ENCODE results near the gene PRR15. TPM values are rescaled to one million over a fixed set of nuclear protein-coding genes. Genes with fewer than 3 reads are reported as not detected.

Gene PRR15
- total RNA-seq, 1 experiment from 2014 or later = 76.1 TPM

GRCh38 chr7:29569648-29570047 lies 6.0 kb downstream of the PRR15 start:
- H3K4me1 Mint-ChIP-seq (ENCODE audit: low read depth, unreplicated experiment) = peaks cover 62% of the 10 kb centered on the region
- no peaks in the 10 kb centered on the region for H3K27me3 Mint-ChIP-seq (ENCODE audit: unreplicated experiment)
- no peak for TF ChIP-seq CTCF (IDR thresholded peaks at IDR 0.05; ENCODE audit: unreplicated experiment)
- H3K4me3 Mint-ChIP-seq (ENCODE audit: low read depth, unreplicated experiment) = peak overlapping the region; percentile 45
- H3K36me3 Mint-ChIP-seq (ENCODE audit: insufficient read depth, unreplicated experiment) = peaks cover 33% of the 10 kb centered on the region
- CTCF ChIA-PET = no interaction called here
- intact Hi-C loops (cut with micrococcal nuclease; ENCODE audit: unreplicated experiment) = loop anchor here (1.0 kb wide), 1 partner anchor 37 kb away; no protein-coding TSS in a partner anchor
- H3K9me3 Mint-ChIP-seq (ENCODE audit: low read depth, unreplicated experiment) = peaks cover 2% of the 10 kb centered on the region
- peak overlapping the region; percentile 22 for H3K27ac Mint-ChIP-seq (ENCODE audit: unreplicated experiment)
- no TSS peak for BruUV-seq (replicated peaks)
- DNase-seq = peak; percentile 67

- CTCF ChIA-PET = interaction anchor here (1.0 to 1.1 kb wide), 2 partner anchors 12 to 33 kb away, joined by 3 to 4 read pairs; no protein-coding TSS in a partner anchor
- peaks cover 4% of the 10 kb centered on the region for H3K36me3 Mint-ChIP-seq (ENCODE audit: insufficient read depth, unreplicated experiment)
- intact Hi-C loops (cut with micrococcal nuclease; ENCODE audit: unreplicated experiment) = no loop called here
- TF ChIP-seq CTCF (IDR thresholded peaks at IDR 0.05; ENCODE audit: unreplicated experiment) = no peak
- H3K27ac Mint-ChIP-seq (ENCODE audit: unreplicated experiment) = no peak overlapping the region
- H3K4me1 Mint-ChIP-seq (ENCODE audit: low read depth, unreplicated experiment) = peaks cover 41% of the 10 kb centered on the region
- no peak overlapping the region for H3K4me3 Mint-ChIP-seq (ENCODE audit: low read depth, unreplicated experiment)
- peaks cover 9% of the 10 kb centered on the region for H3K9me3 Mint-ChIP-seq (ENCODE audit: low read depth, unreplicated experiment)
- no TSS peak for BruUV-seq (replicated peaks)
- no peaks in the 10 kb centered on the region for H3K27me3 Mint-ChIP-seq (ENCODE audit: unreplicated experiment)
- DNase-seq = no peak
Observed at GRCh38 chr7:29572558-29572957, 8.9 kb downstream of the PRR15 start.

GRCh38 chr7:29573567-29573966 lies 9.9 kb downstream of the PRR15 start:
- H3K36me3 Mint-ChIP-seq (ENCODE audit: insufficient read depth, unreplicated experiment) = peaks cover 4% of the 10 kb centered on the region
- CTCF ChIA-PET = interaction anchor here (0.6 to 1.1 kb wide), 3 partner anchors 11 to 585 kb away, joined by 3 to 4 read pairs (median 4); no protein-coding TSS in a partner anchor
- intact Hi-C loops (cut with micrococcal nuclease; ENCODE audit: unreplicated experiment) = no loop called here
- peaks cover 9% of the 10 kb centered on the region for H3K9me3 Mint-ChIP-seq (ENCODE audit: low read depth, unreplicated experiment)
- no TSS peak for BruUV-seq (replicated peaks)
- H3K4me3 Mint-ChIP-seq (ENCODE audit: low read depth, unreplicated experiment) = no peak overlapping the region
- no peak for TF ChIP-seq CTCF (IDR thresholded peaks at IDR 0.05; ENCODE audit: unreplicated experiment)
- peaks cover 31% of the 10 kb centered on the region for H3K4me1 Mint-ChIP-seq (ENCODE audit: low read depth, unreplicated experiment)
- DNase-seq = no peak
- no peak overlapping the region for H3K27ac Mint-ChIP-seq (ENCODE audit: unreplicated experiment)
- no peaks in the 10 kb centered on the region for H3K27me3 Mint-ChIP-seq (ENCODE audit: unreplicated experiment)

GRCh38 chr7:29574659-29575058 lies 11.0 kb downstream of the PRR15 start:
- Mint-ChIP-seq H3K9me3 (ENCODE audit: low read depth, unreplicated experiment) (peaks cover 9% of the 10 kb centered on the region), H3K36me3 (ENCODE audit: insufficient read depth, unreplicated experiment) (no peaks in the 10 kb centered on the region), H3K27me3 (ENCODE audit: unreplicated experiment) (no peaks in the 10 kb centered on the region), H3K27ac (ENCODE audit: unreplicated experiment) (no peak overlapping the region), H3K4me1 (ENCODE audit: low read depth, unreplicated experiment) (peaks cover 20% of the 10 kb centered on the region), H3K4me3 (ENCODE audit: low read depth, unreplicated experiment) (no peak overlapping the region)
- no TSS peak for BruUV-seq (replicated peaks)
- no peak for DNase-seq
- TF ChIP-seq CTCF (IDR thresholded peaks at IDR 0.05; ENCODE audit: unreplicated experiment) = no peak
- CTCF ChIA-PET = no interaction called here
- intact Hi-C loops (cut with micrococcal nuclease; ENCODE audit: unreplicated experiment) = no loop called here

Data from Calu3 (cell line).